Measurements from ENCODE around the gene RELCH.

RELCH gene

GRCh38 chr18:62346333-62347088, 159.5 kb downstream of the RELCH start:
- DNase-seq = no peak

- peak; percentile 62 for DNase-seq
Measured at GRCh38 chr18:62347089-62347506, 160.0 kb downstream of the RELCH start.

- no peak for DNase-seq
Measured at GRCh38 chr18:62348474-62348873, 161.4 kb downstream of the RELCH start.

- no peak for DNase-seq
Measured at GRCh38 chr18:62353170-62353569, 166.1 kb downstream of the RELCH start.

DNA sequence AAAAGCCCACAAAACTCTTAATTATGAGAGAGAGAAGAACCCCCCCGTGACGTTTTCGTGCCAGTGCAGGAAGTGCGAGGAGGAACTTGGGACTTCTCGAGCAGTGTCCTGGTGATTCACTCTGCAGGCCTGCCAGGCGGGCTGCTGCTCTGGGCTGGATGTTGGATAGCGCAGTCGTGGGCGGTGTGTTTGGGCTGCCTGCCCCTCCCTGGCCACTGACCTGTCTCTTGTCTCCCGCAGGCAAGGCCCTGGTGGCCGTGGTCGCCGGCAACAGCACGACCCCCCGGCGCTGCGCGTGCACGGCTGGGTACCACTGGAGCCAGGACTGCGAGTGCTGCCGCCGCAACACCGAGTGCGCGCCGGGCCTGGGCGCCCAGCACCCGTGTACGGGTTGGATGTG, 167.1 kb downstream of the RELCH start:
- no peak for DNase-seq

- peak; percentile 39 for DNase-seq
Measured at GRCh38 chr18:62357079-62357719, 170.1 kb downstream of the RELCH start.
